Measurements from ENCODE around the gene CDK11B.

The CDK11B gene

GRCh38 chr1:1614204-1614953 is 44.4 kb downstream of the CDK11B start:
- DNase-seq, result peak; percentile 72

- no peak for DNase-seq
These were observed 45.2 kb downstream of the CDK11B start for GRCh38 chr1:1613509-1614082.

GRCh38 chr1:1612104-1612400 is 46.8 kb downstream of the CDK11B start:
- no peak for DNase-seq

- DNase-seq, result no peak
These were observed 48.0 kb downstream of the CDK11B start for GRCh38 chr1:1610796-1611195.

GRCh38 chr1:1609822-1610485 is 48.9 kb downstream of the CDK11B start:
- no peak for DNase-seq

- no peak for DNase-seq
These were observed 52.6 kb downstream of the CDK11B start for GRCh38 chr1:1606232-1606631.

- no peak for DNase-seq
These were observed 53.1 kb downstream of the CDK11B start for GRCh38 chr1:1605724-1606123.

- DNase-seq, result no peak
These were observed 53.7 kb downstream of the CDK11B start for GRCh38 chr1:1605034-1605591.

GRCh38 chr1:1604374-1605033 is 54.3 kb downstream of the CDK11B start:
- DNase-seq, result no peak

GRCh38 chr1:1603671-1604373 is 55.0 kb downstream of the CDK11B start:
- no peak for DNase-seq

- DNase-seq, result no peak
These were observed 55.8 kb downstream of the CDK11B start for GRCh38 chr1:1602968-1603506.

GRCh38 chr1:1602304-1602967 is 56.4 kb downstream of the CDK11B start:
- DNase-seq, result no peak

GRCh38 chr1:1601564-1602303 is 57.1 kb downstream of the CDK11B start:
- no peak for DNase-seq

- DNase-seq, result no peak
These were observed 57.8 kb downstream of the CDK11B start for GRCh38 chr1:1600861-1601563.

- no peak for DNase-seq
These were observed 58.6 kb downstream of the CDK11B start, which contains the start of gene FNDC10 for GRCh38 chr1:1599935-1600860. FNDC10 (minus strand) TSS chr1:1600135; CDS start chr1:1600015, 120 bp downstream.

GRCh38 chr1:1599030-1599934 is 59.5 kb downstream of the CDK11B start:
- DNase-seq, result peak; percentile 30

- DNase-seq, result no peak
These were observed 60.1 kb downstream of the CDK11B start for GRCh38 chr1:1598720-1599029.

- DNase-seq, result no peak
These were observed 60.6 kb downstream of the CDK11B start for GRCh38 chr1:1598051-1598719.
